ENCODE results near the gene RIPOR2.
A peak's percentile ranks its signal among the peaks of the same experiment; 100 is the strongest.
"Not testable (repeated sequence)": the region's sequence is repeated elsewhere in the genome, so short reads cannot be mapped to it uniquely, and the experiment has no call there.

Gene RIPOR2

GRCh38 chr6:24757611-24758010 lies 178.1 kb downstream of the RIPOR2 start:
- peak; percentile 53 to 68 for DNase-seq

- DNase-seq: no peak
Observed at GRCh38 chr6:24755279-24755678, 180.5 kb downstream of the RIPOR2 start.

- not testable (repeated sequence) for DNase-seq
Observed at GRCh38 chr6:24754378-24754777, 181.4 kb downstream of the RIPOR2 start.

Measured in inflammatory macrophage (primary cell).